Trophoblast cell (in vitro differentiated cells and primary cell): ENCODE measurements around the gene CCDC190.

Experiments
- DNase-seq, 2 donors: peaks; one replicate each; pipeline ENCODE4 v3.0.0-alpha.2; 2016
- H2AFZ ChIP-seq: 2 replicates; pipeline ENCODE4 v1.6.1; 2013; ENCODE audit warnings: low read length, moderate library complexity, mild to moderate bottlenecking; ENCODE audit not compliant: insufficient read depth, poor library complexity
- H2AK5ac ChIP-seq: 2 replicates; pipeline ENCODE4 v1.6.1; 2013; ENCODE audit warnings: mild to moderate bottlenecking, low read length
- H2BK120ac ChIP-seq: 2 replicates; pipeline ENCODE4 v1.6.1; 2013; ENCODE audit warnings: low read length, mild to moderate bottlenecking, moderate library complexity; ENCODE audit not compliant: insufficient read depth, poor library complexity
- H2BK12ac ChIP-seq: 2 replicates; pipeline ENCODE4 v1.6.1; 2013; ENCODE audit warnings: mild to moderate bottlenecking, low read length, moderate library complexity
- H2BK5ac ChIP-seq: 2 replicates; pipeline ENCODE4 v1.6.1; 2013; ENCODE audit warnings: low read length, low read depth, moderate library complexity, mild to moderate bottlenecking; ENCODE audit not compliant: poor library complexity
- H3K14ac ChIP-seq: 2 replicates; pipeline ENCODE4 v1.6.1; 2013; ENCODE audit warnings: mild to moderate bottlenecking, low read length
- H3K18ac ChIP-seq: 2 replicates; pipeline ENCODE4 v1.6.1; 2013; ENCODE audit warnings: mild to moderate bottlenecking, low read length
- H3K23ac ChIP-seq: 2 replicates; pipeline ENCODE4 v1.6.1; 2013; ENCODE audit warnings: low read length
- H3K27ac ChIP-seq: 2 replicates; pipeline ENCODE4 v1.5.1; 2013; ENCODE audit warnings: low read depth, mild to moderate bottlenecking, inconsistent platforms, low read length, moderate library complexity
- H3K27me3 ChIP-seq: 2 replicates; pipeline ENCODE4 v1.6.1; 2013; ENCODE audit warnings: inconsistent platforms, mild to moderate bottlenecking, low read length, moderate library complexity; ENCODE audit not compliant: insufficient read depth
- H3K36me3 ChIP-seq, 2 experiments: 1 replicate in 1 of 2; 2 replicates in 1 of 2; pipeline ENCODE4 v1.6.1; 2013; ENCODE audit warnings: low read length in 2 of 2, mild to moderate bottlenecking in 2 of 2, moderate library complexity in 1 of 2; ENCODE audit not compliant: insufficient read depth in 2 of 2, control insufficient read depth in 1 of 2
- H3K4ac ChIP-seq: 2 replicates; pipeline ENCODE4 v1.6.1; 2013; ENCODE audit warnings: low read depth, mild to moderate bottlenecking, low read length, moderate library complexity
- H3K4me1 ChIP-seq, 2 experiments: 1 replicate in 1 of 2; 2 replicates in 1 of 2; pipeline ENCODE4 v1.6.1; 2013; ENCODE audit warnings: low read length in 2 of 2, mild to moderate bottlenecking in 2 of 2, moderate library complexity in 1 of 2; ENCODE audit not compliant: insufficient read depth in 2 of 2, control insufficient read depth in 1 of 2
- H3K4me2 ChIP-seq: 2 replicates; pipeline ENCODE4 v1.6.1; 2013; ENCODE audit warnings: inconsistent platforms, mild to moderate bottlenecking, low read length, moderate library complexity
- H3K4me3 ChIP-seq: 2 replicates; pipeline ENCODE4 v1.5.1; 2013; ENCODE audit warnings: mild to moderate bottlenecking, low read depth, low read length, inconsistent platforms
- H3K79me1 ChIP-seq: one replicate; pipeline ENCODE4 v1.6.1; 2013; ENCODE audit warnings: low read length
- H3K79me2 ChIP-seq: 2 replicates; pipeline ENCODE4 v1.6.1; 2013; ENCODE audit warnings: low read length, mild to moderate bottlenecking; ENCODE audit not compliant: control insufficient read depth, insufficient read depth, poor library complexity
- H3K9ac ChIP-seq: 2 replicates; pipeline ENCODE4 v1.6.1; 2013; ENCODE audit warnings: mild to moderate bottlenecking, low read length
- H3K9me3 ChIP-seq: 2 replicates; pipeline ENCODE4 v1.6.1; 2013; ENCODE audit warnings: low read depth, mild to moderate bottlenecking, control low read depth, inconsistent platforms, low read length; ENCODE audit not compliant: insufficient read depth
- H4K12ac ChIP-seq: 2 replicates; pipeline ENCODE4 v1.6.1; 2013; ENCODE audit warnings: low read depth, mild to moderate bottlenecking, low read length, moderate library complexity
- H4K8ac ChIP-seq: 2 replicates; pipeline ENCODE4 v1.6.1; 2013; ENCODE audit warnings: low read depth, mild to moderate bottlenecking, low read length, moderate library complexity
- H4K91ac ChIP-seq: one replicate; pipeline ENCODE4 v1.6.1; 2013; ENCODE audit warnings: low read depth, mild to moderate bottlenecking, low read length, moderate library complexity
- WGBS: extraction: QIAGEN DNeasy Blood & Tissue Kit; methylation state at CpG from one replicate; pipeline ENCODE4 v1.1.7; 2013; ENCODE audit warnings: missing lambda C conversion rate; ENCODE audit not compliant: insufficient read length, insufficient coverage; ENCODE audit errors: extremely low coverage; 5-methylcytosine and 5-hydroxymethylcytosine counted together

CCDC190 gene

DNA sequence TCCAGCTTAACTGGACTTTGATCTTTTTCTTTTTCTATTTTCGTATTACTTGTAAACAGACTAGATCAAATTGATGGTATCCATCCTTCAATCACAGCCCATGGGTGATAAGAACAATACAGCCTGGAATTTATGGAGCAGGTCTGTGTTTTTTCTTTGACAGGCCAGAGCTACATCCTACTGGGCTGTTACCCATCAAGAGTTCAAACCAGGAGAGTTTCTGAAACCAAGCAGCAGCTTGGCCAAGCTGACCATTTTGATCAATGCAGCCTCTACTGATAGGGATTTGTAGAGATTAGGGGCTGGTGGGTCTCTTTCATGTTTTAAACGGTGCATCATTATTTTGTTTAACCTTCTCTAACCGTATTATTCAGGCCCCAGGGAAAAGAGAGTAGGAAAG lies 24.3 kb upstream of the CCDC190 start:
- H2BK120ac ChIP-seq = no peak overlapping the region
- WGBS = no CpG with 5 or more reads among the region's 3 CpGs

DNA sequence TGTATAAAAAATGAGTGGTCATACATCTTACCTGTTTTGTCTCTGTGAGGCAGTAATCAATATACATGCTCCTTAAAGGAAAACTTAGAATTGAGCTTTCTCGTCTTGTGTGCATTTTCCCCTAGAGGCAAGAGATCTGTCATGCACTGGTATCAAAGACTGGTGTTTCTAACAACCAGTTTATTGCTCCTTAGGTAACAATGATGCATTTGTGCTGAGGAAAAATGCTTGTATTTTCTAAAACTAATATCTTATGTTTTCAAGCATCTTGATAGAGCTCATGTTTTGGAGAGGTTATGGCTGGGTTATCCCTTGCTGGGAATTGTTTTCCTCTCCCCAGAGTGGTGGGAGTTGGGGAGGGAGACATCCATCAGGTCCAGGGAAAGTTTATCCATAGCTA lies 23.9 kb upstream of the CCDC190 start:
- Histone ChIP-seq H3K79me1 (peaks cover 8% of the 10 kb centered on the region), H3K4me2 (no peak overlapping the region), H3K9ac (no peak overlapping the region), H2AK5ac (no peak overlapping the region), H3K27me3 (no peaks in the 10 kb centered on the region), H3K9me3 (no peaks in the 10 kb centered on the region), H3K14ac (no peak overlapping the region), H2BK5ac (no peak overlapping the region), H4K12ac (no peak overlapping the region), H4K91ac (no peak overlapping the region), H2BK12ac (no peak overlapping the region), H3K18ac (no peak overlapping the region), H3K79me2 (no peaks in the 10 kb centered on the region), H3K4ac (no peak overlapping the region), H3K4me1 (peaks cover 16 to 25% of the 10 kb centered on the region in 2 experiments), H3K4me3 (no peak overlapping the region), H2AFZ (no peak overlapping the region), H3K36me3 (no peaks in the 10 kb centered on the region), H2BK120ac (no peak overlapping the region), H4K8ac (no peak overlapping the region), H3K27ac (peak overlapping the region; percentile 33), H3K23ac (no peak overlapping the region)
- no CpG with 5 or more reads among the region's 1 CpG for WGBS
- no peak for DNase-seq

More for the DNA sequence above, 24.3 kb upstream of the CCDC190 start:
- peak overlapping the region; percentile 40 for H3K27ac ChIP-seq
- H2AK5ac ChIP-seq = no peak overlapping the region
- no peak overlapping the region for H3K4me3 ChIP-seq
- H2AFZ ChIP-seq = no peak overlapping the region
- peaks cover 16 to 25% of the 10 kb centered on the region in 2 experiments for H3K4me1 ChIP-seq
- no peak for DNase-seq
- H3K23ac ChIP-seq = no peak overlapping the region
- H3K9me3 ChIP-seq = no peaks in the 10 kb centered on the region
- H3K36me3 ChIP-seq = no peaks in the 10 kb centered on the region
- H4K8ac ChIP-seq = no peak overlapping the region
- H3K79me2 ChIP-seq = no peaks in the 10 kb centered on the region
- H3K18ac ChIP-seq = no peak overlapping the region
- H3K14ac ChIP-seq = no peak overlapping the region
- no peak overlapping the region for H3K9ac ChIP-seq
- peaks cover 8% of the 10 kb centered on the region for H3K79me1 ChIP-seq
- no peak overlapping the region for H3K4me2 ChIP-seq
- no peaks in the 10 kb centered on the region for H3K27me3 ChIP-seq
- H3K4ac ChIP-seq = no peak overlapping the region
- no peak overlapping the region for H4K91ac ChIP-seq
- H2BK5ac ChIP-seq = peak overlapping the region; percentile 12
- no peak overlapping the region for H4K12ac ChIP-seq
- H2BK12ac ChIP-seq = no peak overlapping the region

DNA sequence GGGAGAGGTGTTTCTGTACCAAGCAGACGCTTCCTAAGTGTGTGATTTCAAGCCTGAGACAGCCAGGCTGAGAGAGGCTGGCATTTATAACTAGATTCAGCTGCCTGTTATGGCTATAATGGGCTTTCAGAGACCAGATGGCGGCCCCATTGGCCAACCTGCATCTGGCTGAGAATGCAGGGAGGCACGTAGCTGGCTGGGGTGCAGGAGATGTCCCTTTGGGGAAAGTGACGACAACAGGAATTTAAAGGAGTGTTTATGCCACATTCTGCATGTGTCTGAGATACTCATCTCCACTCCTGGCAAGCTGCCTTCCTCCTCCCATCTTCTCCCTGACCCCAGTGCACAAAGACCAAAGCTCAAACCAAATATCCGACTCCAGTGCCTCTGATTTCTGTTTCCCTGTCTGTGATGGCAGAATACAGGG lies 21.3 kb upstream of the CCDC190 start:
- Histone ChIP-seq H2BK120ac (peak overlapping the region; percentile 3), H3K79me1 (peaks cover 11% of the 10 kb centered on the region), H3K36me3 (no peaks in the 10 kb centered on the region), H3K14ac (no peak overlapping the region), H3K18ac (no peak overlapping the region), H3K4me1 (peaks cover 16 to 23% of the 10 kb centered on the region in 2 experiments), H2AFZ (no peak overlapping the region), H3K27ac (no peak overlapping the region), H2BK12ac (peak overlapping the region; percentile 59), H3K27me3 (no peaks in the 10 kb centered on the region), H2AK5ac (no peak overlapping the region), H3K4me2 (no peak overlapping the region), H3K9me3 (no peaks in the 10 kb centered on the region), H4K8ac (no peak overlapping the region), H4K91ac (peak overlapping the region; percentile 40), H3K79me2 (no peaks in the 10 kb centered on the region), H4K12ac (no peak overlapping the region), H3K9ac (no peak overlapping the region), H2BK5ac (peak overlapping the region; percentile 25), H3K4me3 (no peak overlapping the region), H3K23ac (no peak overlapping the region), H3K4ac (no peak overlapping the region)
- DNase-seq = no peak
- WGBS = no CpG with 5 or more reads among the region's 5 CpGs

DNA sequence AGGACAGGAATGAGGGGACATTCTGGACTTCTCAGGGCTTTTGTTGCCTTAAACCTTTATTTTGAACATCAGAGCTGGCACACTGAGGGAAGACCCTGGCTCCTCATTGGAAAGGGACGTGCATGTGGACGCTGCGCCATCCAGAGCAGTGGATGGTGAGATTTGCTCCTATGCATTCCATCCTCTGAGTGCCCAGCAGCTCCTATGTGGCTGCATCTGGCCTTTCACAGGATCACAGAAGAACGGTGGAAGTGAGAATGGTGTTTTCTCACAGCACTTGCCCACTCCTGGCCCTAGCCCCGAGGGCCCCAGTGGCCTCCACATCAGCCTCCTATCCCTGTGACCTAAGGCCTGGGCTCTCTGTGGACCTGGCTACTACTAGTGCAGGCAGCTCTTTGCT lies 20.6 kb upstream of the CCDC190 start:
- Histone ChIP-seq H3K79me2 (no peaks in the 10 kb centered on the region), H2AK5ac (no peak overlapping the region), H2BK12ac (peak overlapping the region; percentile 24), H4K8ac (no peak overlapping the region), H3K14ac (no peak overlapping the region), H2BK120ac (no peak overlapping the region), H4K91ac (peak overlapping the region; percentile 40), H3K27ac (no peak overlapping the region), H4K12ac (no peak overlapping the region), H3K4ac (no peak overlapping the region), H3K4me3 (no peak overlapping the region), H3K18ac (no peak overlapping the region), H3K4me1 (peaks cover 16 to 23% of the 10 kb centered on the region in 2 experiments), H3K27me3 (no peaks in the 10 kb centered on the region), H3K79me1 (peaks cover 11% of the 10 kb centered on the region), H3K4me2 (no peak overlapping the region), H3K9me3 (no peaks in the 10 kb centered on the region), H3K23ac (no peak overlapping the region), H3K9ac (no peak overlapping the region), H2AFZ (no peak overlapping the region), H2BK5ac (no peak overlapping the region), H3K36me3 (no peaks in the 10 kb centered on the region)
- no CpG with 5 or more reads among the region's 5 CpGs for WGBS
- DNase-seq = no peak
